HepG2 (cell line): ENCODE results near the gene SAE1. TPM values are rescaled to one million over a fixed set of nuclear protein-coding genes. Genes with fewer than 3 reads are reported as not detected.

Source experiments
- CEBPB ChIP-seq: IDR thresholded peaks from 2 replicates; pipeline ENCODE4 v1.6.1; 2011; ENCODE audit warnings: low read depth, low read length, improper control_type of control experiment, borderline replicate concordance
- GLI4 ChIP-seq: sonication (generic); formaldehyde crosslinking; IDR thresholded peaks from 2 replicates; pipeline ENCODE4 v1.5.1; 2020; ENCODE audit warnings: missing genetic modification reagents, mild to moderate bottlenecking, moderate library complexity, borderline replicate concordance
- HDAC1 ChIP-seq: sonication (generic); formaldehyde crosslinking; IDR thresholded peaks from 2 replicates; pipeline ENCODE4 v1.5.1; 2020; ENCODE audit warnings: mild to moderate bottlenecking, missing genetic modification reagents
- HNRNPUL1 ChIP-seq: fragments of 200-400 bp; formaldehyde crosslinking; IDR thresholded peaks from 2 replicates; pipeline ENCODE4 v1.6.1; 2017; ENCODE audit warnings: low read depth, mild to moderate bottlenecking, low read length, moderate library complexity
- HOXA3 ChIP-seq: sonication (generic); formaldehyde crosslinking; IDR thresholded peaks from 2 replicates; pipeline ENCODE4 v1.5.0; 2020; ENCODE audit warnings: missing genetic modification reagents
- MEF2D ChIP-seq: sonication (generic); formaldehyde crosslinking; IDR thresholded peaks from 2 replicates; pipeline ENCODE4 v1.5.1; 2020; ENCODE audit warnings: mild to moderate bottlenecking, missing genetic modification reagents
- TCF7L2 ChIP-seq: IDR thresholded peaks from 2 replicates; pipeline ENCODE4 v1.6.1; 2011; ENCODE audit warnings: mild to moderate bottlenecking, low read depth, low read length, moderate library complexity
- ZNF207 ChIP-seq: fragments of 450-650 bp; IDR thresholded peaks from 2 replicates; pipeline ENCODE4 v1.6.1; 2016; ENCODE audit warnings: antibody characterized with exemption, borderline replicate concordance
- ZNF34 ChIP-seq: sonication (generic); formaldehyde crosslinking; IDR thresholded peaks from 2 replicates; pipeline ENCODE4 v1.4.0; 2020; ENCODE audit warnings: mild to moderate bottlenecking, missing genetic modification reagents, borderline replicate concordance
- ZNF383 ChIP-seq: sonication (generic); formaldehyde crosslinking; IDR thresholded peaks from 2 replicates; pipeline ENCODE4 v1.4.0; 2020; ENCODE audit warnings: missing genetic modification reagents, mild to moderate bottlenecking, borderline replicate concordance
- ZNF792 ChIP-seq: IDR thresholded peaks from 2 replicates; pipeline ENCODE4 v1.6.1; 2016
- polyA plus RNA-seq, 8 experiments: library from polyadenylated mRNA; depleted of rRNA in 3 of 8; stranded (reverse) in 7 of 8; unstranded in 1 of 8; fragments of >200 nt; fragmentation: Illumina TruSeq in 4 of 8; extraction: Trizol in 4 of 8; gene quantifications; 2 replicates each; pipeline versions ENCODE4 v1.2.1 to v1.2.3, GENCODE V29; 2011 to 2016; ENCODE audit warnings: low read depth in 4 of 8, missing spikeins in 1 of 8, mixed read lengths in 1 of 8; ENCODE audit not compliant: insufficient read depth in 1 of 8
- total RNA-seq, 5 experiments: library from RNA; depleted of rRNA; stranded (reverse); fragments of >200 nt; fragmentation: Illumina TruSeq; extraction: Trizol; gene quantifications; 2 replicates each; pipeline ENCODE4 v1.2.3, GENCODE V29; 2016; ENCODE audit warnings: low read depth in 1 of 5
- TF ChIP-seq, protein P1 (sequence below): sonication (generic); formaldehyde crosslinking; IDR thresholded peaks from 2 replicates; pipeline ENCODE4 v1.8.1; 2023; ENCODE audit warnings: mild to moderate bottlenecking, moderate library complexity, missing genetic modification reagents
- TF ChIP-seq, protein P2 (sequence below): sonication (generic); formaldehyde crosslinking; IDR thresholded peaks from 2 replicates; pipeline ENCODE4 v1.8.0; 2022; ENCODE audit warnings: missing genetic modification reagents, mild to moderate bottlenecking, moderate library complexity, borderline replicate concordance
- TF ChIP-seq, protein P3 (sequence below): sonication (generic); formaldehyde crosslinking; IDR thresholded peaks from 2 replicates; pipeline ENCODE4 v1.5.0; 2020; ENCODE audit warnings: missing genetic modification reagents, mild to moderate bottlenecking, borderline replicate concordance
- TF ChIP-seq, protein P4 (sequence below): sonication (generic); formaldehyde crosslinking; IDR thresholded peaks from 2 replicates; pipeline ENCODE4 v1.4.0; 2020; ENCODE audit warnings: mild to moderate bottlenecking, missing genetic modification reagents, borderline replicate concordance

Gene SAE1
- total and polyA plus RNA-seq, 2 of the 13 experiments (the other 11 are each of a cell fraction or from before 2014, with no cell fraction given), result 87.6 to 197 TPM

DNA sequence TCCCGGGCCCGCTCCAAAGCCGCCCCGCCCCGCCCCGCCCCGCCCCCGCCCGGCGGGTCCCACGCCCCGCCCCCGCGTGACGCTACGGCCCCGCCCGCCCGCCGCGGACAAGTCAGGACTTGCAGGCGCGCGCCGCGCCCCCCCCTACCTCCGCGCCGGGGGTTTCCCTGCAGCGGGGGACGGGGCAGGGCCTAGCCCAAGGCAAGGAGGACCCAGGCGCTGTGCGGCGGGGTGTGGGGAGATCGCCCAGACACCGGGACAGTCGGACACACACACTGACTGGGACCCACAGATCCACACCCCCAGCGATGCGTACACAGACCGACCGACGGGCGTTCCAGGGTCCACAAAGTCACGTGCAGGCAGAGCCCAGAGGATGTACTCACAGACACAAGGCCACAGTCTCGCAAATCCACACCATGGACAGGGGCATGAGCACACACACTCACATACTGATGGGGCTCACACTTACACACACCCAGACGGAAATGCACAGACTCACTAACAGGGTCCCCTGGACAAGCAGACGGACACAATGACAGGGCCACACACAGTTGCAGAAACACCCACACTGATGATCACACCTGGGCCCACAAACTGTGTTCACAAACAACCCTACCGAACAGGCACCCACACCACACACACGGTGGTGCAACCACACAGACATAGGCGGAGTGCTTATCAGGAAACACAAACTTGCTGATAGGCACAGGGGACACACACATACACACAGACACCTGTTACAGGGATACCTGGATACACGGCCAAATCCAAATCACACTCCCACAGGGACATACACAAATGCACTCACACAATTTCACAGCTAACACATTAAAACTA, 100.8 kb downstream of the SAE1 start (continued):
- TF ChIP-seq ZNF383 (CRISPR knock-in tag) (no peak), TCF7L2 (no peak), HNRNPUL1 (no peak), ZNF792 (0 out of 2 replicates have a peak, but pooled peaks have one; percentile 34), CEBPB (no peak), HDAC1 (CRISPR knock-in tag) (peak; percentile 81), HOXA3 (peak; percentile 81), MEF2D (peak; percentile 16; the same call in 1 of the 2 replicates), GLI4 (CRISPR knock-in tag) (no peak), ZNF34 (CRISPR knock-in tag) (no peak), ZNF207 (peak; percentile 32; the same call in 1 of the 2 replicates)
- TF ChIP-seq, protein P1, sequence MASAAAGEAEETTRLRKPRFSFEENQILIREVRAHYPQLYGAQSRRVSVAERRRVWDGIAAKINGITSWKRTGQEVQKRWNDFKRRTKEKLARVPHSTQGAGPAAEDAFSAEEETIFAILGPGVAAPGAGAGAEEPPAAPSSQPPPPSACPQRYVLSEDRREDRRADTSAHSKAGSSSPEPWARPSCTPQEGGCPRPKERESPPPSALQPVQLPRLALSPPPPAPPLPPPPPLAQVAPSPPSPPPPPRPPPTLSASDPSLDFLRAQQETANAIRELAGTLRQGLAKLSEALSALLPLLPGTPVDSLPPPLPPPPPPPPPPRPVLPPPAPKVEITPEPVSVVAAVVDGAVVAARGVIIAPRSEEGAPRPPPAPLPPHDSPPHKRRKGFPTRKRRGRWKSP (CRISPR knock-in tag), result no peak
- TF ChIP-seq, protein P2, sequence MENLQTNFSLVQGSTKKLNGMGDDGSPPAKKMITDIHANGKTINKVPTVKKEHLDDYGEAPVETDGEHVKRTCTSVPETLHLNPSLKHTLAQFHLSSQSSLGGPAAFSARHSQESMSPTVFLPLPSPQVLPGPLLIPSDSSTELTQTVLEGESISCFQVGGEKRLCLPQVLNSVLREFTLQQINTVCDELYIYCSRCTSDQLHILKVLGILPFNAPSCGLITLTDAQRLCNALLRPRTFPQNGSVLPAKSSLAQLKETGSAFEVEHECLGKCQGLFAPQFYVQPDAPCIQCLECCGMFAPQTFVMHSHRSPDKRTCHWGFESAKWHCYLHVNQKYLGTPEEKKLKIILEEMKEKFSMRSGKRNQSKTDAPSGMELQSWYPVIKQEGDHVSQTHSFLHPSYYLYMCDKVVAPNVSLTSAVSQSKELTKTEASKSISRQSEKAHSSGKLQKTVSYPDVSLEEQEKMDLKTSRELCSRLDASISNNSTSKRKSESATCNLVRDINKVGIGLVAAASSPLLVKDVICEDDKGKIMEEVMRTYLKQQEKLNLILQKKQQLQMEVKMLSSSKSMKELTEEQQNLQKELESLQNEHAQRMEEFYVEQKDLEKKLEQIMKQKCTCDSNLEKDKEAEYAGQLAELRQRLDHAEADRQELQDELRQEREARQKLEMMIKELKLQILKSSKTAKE, result peak; percentile 92
- TF ChIP-seq, protein P3, sequence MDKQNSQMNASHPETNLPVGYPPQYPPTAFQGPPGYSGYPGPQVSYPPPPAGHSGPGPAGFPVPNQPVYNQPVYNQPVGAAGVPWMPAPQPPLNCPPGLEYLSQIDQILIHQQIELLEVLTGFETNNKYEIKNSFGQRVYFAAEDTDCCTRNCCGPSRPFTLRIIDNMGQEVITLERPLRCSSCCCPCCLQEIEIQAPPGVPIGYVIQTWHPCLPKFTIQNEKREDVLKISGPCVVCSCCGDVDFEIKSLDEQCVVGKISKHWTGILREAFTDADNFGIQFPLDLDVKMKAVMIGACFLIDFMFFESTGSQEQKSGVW, result no peak
- TF ChIP-seq, protein P4, sequence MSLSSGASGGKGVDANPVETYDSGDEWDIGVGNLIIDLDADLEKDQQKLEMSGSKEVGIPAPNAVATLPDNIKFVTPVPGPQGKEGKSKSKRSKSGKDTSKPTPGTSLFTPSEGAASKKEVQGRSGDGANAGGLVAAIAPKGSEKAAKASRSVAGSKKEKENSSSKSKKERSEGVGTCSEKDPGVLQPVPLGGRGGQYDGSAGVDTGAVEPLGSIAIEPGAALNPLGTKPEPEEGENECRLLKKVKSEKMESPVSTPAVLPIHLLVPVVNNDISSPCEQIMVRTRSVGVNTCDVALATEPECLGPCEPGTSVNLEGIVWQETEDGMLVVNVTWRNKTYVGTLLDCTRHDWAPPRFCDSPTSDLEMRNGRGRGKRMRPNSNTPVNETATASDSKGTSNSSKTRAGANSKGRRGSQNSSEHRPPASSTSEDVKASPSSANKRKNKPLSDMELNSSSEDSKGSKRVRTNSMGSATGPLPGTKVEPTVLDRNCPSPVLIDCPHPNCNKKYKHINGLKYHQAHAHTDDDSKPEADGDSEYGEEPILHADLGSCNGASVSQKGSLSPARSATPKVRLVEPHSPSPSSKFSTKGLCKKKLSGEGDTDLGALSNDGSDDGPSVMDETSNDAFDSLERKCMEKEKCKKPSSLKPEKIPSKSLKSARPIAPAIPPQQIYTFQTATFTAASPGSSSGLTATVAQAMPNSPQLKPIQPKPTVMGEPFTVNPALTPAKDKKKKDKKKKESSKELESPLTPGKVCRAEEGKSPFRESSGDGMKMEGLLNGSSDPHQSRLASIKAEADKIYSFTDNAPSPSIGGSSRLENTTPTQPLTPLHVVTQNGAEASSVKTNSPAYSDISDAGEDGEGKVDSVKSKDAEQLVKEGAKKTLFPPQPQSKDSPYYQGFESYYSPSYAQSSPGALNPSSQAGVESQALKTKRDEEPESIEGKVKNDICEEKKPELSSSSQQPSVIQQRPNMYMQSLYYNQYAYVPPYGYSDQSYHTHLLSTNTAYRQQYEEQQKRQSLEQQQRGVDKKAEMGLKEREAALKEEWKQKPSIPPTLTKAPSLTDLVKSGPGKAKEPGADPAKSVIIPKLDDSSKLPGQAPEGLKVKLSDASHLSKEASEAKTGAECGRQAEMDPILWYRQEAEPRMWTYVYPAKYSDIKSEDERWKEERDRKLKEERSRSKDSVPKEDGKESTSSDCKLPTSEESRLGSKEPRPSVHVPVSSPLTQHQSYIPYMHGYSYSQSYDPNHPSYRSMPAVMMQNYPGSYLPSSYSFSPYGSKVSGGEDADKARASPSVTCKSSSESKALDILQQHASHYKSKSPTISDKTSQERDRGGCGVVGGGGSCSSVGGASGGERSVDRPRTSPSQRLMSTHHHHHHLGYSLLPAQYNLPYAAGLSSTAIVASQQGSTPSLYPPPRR (CRISPR knock-in tag), result peak; percentile 65; the same call in 1 of the 2 replicates
